AG09319 (cell line): ENCODE measurements around the gene COL20A1.

Experiments
- DNase-seq: peaks from one replicate; pipeline ENCODE4 v3.0.0-alpha.2; 2010; ENCODE audit warnings: low read depth; ENCODE audit errors: extremely low read depth
- TF ChIP-seq, protein P1 (sequence below): IDR thresholded peaks from 2 replicates; pipeline ENCODE4 v1.5.1; 2011; ENCODE audit warnings: low read depth, mild to moderate bottlenecking, inconsistent platforms, low read length, moderate library complexity

COL20A1 gene

DNA sequence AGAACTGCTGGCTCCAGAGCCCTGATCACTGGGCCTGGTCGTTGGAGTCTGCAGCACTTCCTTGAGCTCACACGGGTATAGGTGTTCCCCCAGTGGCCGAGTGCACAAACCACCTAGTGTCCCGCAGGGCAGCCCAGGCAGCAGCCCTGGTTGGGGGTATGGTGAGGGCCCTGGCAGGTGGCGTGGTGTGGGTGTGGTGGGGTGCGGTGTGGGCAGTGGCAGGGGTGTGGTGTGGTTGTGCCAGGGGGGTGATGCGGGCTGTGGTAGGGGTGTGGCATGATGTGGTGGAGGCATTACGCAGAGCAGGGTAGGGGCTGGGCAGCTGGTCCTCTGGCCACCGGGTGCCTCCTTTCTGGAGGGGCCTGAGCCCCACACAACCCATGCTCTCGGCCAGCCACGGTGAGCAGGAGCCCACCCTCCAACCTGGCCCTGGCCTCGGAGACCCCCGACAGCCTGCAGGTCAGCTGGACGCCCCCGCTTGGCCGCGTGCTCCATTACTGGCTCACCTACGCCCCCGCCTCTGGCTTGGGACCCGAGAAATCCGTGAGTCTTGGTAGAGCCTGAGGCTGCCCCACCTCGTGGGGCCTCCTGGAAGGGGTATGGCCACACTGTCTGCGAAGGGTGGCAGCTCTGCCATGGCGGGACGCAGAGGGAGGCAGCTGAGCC, 20.5 kb downstream of the COL20A1 start:
- DNase-seq = no peak
- TF ChIP-seq, protein P1, sequence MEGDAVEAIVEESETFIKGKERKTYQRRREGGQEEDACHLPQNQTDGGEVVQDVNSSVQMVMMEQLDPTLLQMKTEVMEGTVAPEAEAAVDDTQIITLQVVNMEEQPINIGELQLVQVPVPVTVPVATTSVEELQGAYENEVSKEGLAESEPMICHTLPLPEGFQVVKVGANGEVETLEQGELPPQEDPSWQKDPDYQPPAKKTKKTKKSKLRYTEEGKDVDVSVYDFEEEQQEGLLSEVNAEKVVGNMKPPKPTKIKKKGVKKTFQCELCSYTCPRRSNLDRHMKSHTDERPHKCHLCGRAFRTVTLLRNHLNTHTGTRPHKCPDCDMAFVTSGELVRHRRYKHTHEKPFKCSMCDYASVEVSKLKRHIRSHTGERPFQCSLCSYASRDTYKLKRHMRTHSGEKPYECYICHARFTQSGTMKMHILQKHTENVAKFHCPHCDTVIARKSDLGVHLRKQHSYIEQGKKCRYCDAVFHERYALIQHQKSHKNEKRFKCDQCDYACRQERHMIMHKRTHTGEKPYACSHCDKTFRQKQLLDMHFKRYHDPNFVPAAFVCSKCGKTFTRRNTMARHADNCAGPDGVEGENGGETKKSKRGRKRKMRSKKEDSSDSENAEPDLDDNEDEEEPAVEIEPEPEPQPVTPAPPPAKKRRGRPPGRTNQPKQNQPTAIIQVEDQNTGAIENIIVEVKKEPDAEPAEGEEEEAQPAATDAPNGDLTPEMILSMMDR = no peak

DNA sequence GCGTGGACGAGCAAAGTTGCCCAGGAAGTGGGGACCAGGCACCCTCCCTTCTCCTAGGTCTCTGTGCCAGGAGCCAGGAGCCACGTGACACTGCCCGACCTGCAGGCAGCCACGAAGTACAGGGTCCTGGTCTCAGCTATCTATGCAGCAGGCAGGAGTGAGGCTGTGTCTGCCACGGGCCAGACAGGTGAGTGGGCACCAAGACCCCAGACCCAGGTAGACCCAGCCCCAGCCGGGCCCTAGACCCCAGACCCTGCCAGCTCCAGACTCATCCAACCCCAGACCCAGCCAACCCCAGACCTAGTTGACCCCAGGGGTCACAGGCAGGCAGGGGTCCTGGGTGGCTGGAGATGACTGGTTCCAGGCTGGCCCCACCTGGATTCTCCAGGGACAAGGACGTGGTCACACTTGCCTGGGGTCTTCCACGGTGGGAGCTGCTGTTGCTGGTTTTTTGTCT, 21.1 kb downstream of the COL20A1 start:
- no peak for DNase-seq

DNA sequence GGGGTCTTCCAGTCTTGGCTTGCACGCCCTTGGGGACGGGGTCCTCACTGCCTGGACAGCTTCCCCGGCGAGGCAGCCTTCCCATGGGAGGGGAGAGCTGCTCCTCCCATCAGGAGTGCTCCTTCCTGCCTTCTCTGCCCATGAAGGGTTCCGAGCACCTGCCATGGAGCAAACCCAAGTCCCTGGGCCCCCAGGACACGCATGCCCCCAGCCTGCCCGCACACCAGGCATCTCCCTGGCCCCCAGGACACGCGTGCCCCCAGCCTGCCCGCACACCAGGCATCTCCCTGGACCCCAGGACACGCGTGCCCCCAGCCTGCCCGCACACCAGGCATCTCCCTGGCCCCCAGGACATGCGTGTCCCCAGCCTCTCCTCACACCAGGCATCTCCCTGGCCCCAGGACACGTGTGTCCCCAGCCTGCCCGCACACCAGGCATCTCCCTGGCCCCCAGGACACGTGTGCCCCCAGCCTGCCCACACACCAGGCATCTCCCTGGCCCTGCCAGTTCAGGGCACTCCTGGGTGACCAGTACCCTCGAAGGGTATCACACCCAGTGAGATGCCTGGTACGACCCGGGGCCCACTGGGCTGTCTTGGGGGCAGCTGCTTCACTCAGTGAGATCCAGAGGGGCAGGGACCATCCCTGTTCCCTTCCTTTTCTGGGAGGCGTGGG, 21.7 kb downstream of the COL20A1 start:
- no peak for DNase-seq
- TF ChIP-seq, protein P1 = no peak

More for the DNA sequence above, 21.1 kb downstream of the COL20A1 start:
- TF ChIP-seq, protein P1 = no peak

DNA sequence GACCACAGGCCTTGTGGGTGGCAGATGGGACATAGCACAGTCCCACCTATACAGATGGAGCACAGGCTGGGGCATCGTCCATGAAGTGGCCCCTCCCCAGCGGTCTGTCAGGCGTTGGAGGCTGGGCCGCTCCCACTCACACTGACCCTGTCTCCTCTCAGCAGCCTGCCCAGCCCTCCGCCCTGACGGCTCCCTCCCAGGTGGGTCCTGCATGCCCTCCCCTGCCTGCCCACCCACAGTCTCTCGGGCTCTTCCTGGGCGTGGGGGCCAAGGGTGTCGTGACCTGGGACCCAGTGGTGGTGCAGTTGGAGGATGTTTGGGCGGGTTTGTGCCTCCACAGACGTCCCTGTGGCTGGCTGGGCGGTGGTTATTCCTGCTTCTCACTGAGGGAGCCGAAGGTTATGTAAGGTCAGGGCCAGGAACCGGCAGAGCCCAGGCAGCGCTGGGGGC, 22.3 kb downstream of the COL20A1 start:
- DNase-seq = no peak
- TF ChIP-seq, protein P1 = no peak

DNA sequence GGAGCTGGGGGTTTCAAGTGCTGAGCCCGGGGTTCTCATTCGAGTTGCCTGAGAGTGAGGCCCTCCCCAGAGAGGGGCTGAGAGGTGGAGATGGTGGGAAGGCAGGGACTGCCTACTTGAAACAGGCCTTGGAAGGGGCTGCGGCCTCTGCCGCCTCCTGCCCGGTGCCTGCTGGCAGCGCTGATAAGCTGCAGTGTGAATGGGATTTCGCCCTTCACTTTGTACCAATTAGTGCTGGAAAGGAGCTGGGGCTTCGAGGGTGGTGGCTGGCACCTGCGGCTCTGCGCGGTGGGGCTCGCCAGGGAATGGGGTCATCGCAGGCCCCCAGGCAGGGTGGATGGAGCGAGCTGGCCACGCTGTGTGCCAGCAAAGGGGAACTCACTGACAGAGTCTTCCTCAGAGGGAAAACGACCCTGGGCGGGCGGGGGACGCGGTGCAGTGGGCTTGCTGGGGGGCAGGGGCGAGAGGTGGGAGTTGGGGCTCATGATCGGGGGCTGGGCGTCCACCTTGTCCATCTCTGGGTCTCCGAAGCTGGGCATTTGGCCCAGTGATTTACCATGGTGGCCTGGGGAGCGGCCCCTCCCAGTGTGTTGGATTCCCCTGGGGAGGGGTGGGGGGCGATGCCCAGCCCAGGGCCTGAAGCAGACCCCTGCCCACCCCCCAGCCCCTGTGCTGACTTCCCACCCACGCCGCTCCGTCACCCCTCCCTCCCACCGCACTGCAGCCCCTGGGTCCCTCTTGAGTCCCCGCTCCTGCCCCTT, 22.9 kb downstream of the COL20A1 start:
- no peak for DNase-seq
- TF ChIP-seq, protein P1 = no peak

DNA sequence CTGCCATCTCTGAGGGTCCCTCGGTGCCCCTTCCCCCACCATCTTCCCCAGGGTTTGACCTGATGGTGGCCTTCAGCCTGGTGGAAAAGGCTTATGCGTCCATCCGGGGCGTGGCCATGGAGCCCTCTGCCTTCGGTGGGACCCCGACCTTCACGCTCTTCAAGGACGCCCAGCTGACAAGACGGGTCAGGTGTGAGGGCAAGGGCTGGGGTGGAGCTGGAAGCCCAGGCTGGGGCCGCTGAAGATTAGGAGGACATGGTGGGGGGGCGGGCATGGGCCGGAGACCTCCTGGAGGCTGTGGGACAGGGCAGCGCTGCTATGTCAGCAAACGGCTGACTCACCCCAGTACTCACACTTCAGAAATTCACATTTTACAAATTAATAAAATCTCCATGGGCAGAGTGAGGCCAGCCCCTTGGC, 23.5 kb downstream of the COL20A1 start:
- DNase-seq = no peak
- TF ChIP-seq, protein P1 = no peak
